ENCODE results near the gene TOLLIP.

Gene TOLLIP

GRCh38 chr11:1330473-1330872, 21.0 kb upstream of the TOLLIP start:
- H3F3A ChIP-seq (ENCODE audit: control insufficient read depth, insufficient read depth) = no peaks in the 10 kb centered on the region
- H3K79me2 ChIP-seq (ENCODE audit: control insufficient read depth, low read length) = no peaks in the 10 kb centered on the region
- no peak overlapping the region for H3K4me2 ChIP-seq (ENCODE audit: low read length)
- no peak overlapping the region for H3K4me3 ChIP-seq (ENCODE audit: low read length)
- H4K20me1 ChIP-seq (ENCODE audit: control insufficient read depth, insufficient read depth, low read depth, low read length) = no peaks in the 10 kb centered on the region
- peaks cover 13% of the 10 kb centered on the region for H3K9me3 ChIP-seq (ENCODE audit: control insufficient read depth, insufficient read depth, low read length)
- H3K27ac ChIP-seq (ENCODE audit: low read depth, low read length) = no peak overlapping the region
- peaks cover 2% of the 10 kb centered on the region for H3K4me1 ChIP-seq (ENCODE audit: control insufficient read depth, low read length)
- peaks cover 4% of the 10 kb centered on the region for H3K27me3 ChIP-seq (ENCODE audit: control insufficient read depth, low read length)
- no peaks in the 10 kb centered on the region for H3K36me3 ChIP-seq (ENCODE audit: control insufficient read depth, low read length)
- no peaks in the 10 kb centered on the region for H3K9me2 ChIP-seq (replicated peaks; ENCODE audit: control insufficient read depth, low read length)
- TF ChIP-seq CTCF (IDR thresholded peaks at IDR 0.05; ENCODE audit: low read depth, low read length, poor library complexity, severe bottlenecking) (no peak), EZH2phosphoT487 (IDR thresholded peaks at IDR 0.05; ENCODE audit: borderline replicate concordance, low read length) (no peak)

GRCh38 chr11:1327064-1327460, 17.6 kb upstream of the TOLLIP start:
- no peaks in the 10 kb centered on the region for H3K36me3 ChIP-seq (ENCODE audit: control insufficient read depth, low read length)
- no peak overlapping the region for H3K4me3 ChIP-seq (ENCODE audit: low read length)
- TF ChIP-seq CTCF (IDR thresholded peaks at IDR 0.05; ENCODE audit: low read depth, low read length, poor library complexity, severe bottlenecking) (no peak), EZH2phosphoT487 (IDR thresholded peaks at IDR 0.05; ENCODE audit: borderline replicate concordance, low read length) (no peak)
- H3K79me2 ChIP-seq (ENCODE audit: control insufficient read depth, low read length) = no peaks in the 10 kb centered on the region
- H3K4me1 ChIP-seq (ENCODE audit: control insufficient read depth, low read length) = no peaks in the 10 kb centered on the region
- H3K9me3 ChIP-seq (ENCODE audit: control insufficient read depth, insufficient read depth, low read length) = peaks cover 13% of the 10 kb centered on the region
- H3K27ac ChIP-seq (ENCODE audit: low read depth, low read length) = no peak overlapping the region
- no peaks in the 10 kb centered on the region for H3F3A ChIP-seq (ENCODE audit: control insufficient read depth, insufficient read depth)
- H3K27me3 ChIP-seq (ENCODE audit: control insufficient read depth, low read length) = peaks cover 5% of the 10 kb centered on the region; the same call in 1 of the 2 replicates
- H4K20me1 ChIP-seq (ENCODE audit: control insufficient read depth, insufficient read depth, low read depth, low read length) = no peaks in the 10 kb centered on the region
- no peak overlapping the region for H3K4me2 ChIP-seq (ENCODE audit: low read length)
- no peaks in the 10 kb centered on the region for H3K9me2 ChIP-seq (replicated peaks; ENCODE audit: control insufficient read depth, low read length)

DNA sequence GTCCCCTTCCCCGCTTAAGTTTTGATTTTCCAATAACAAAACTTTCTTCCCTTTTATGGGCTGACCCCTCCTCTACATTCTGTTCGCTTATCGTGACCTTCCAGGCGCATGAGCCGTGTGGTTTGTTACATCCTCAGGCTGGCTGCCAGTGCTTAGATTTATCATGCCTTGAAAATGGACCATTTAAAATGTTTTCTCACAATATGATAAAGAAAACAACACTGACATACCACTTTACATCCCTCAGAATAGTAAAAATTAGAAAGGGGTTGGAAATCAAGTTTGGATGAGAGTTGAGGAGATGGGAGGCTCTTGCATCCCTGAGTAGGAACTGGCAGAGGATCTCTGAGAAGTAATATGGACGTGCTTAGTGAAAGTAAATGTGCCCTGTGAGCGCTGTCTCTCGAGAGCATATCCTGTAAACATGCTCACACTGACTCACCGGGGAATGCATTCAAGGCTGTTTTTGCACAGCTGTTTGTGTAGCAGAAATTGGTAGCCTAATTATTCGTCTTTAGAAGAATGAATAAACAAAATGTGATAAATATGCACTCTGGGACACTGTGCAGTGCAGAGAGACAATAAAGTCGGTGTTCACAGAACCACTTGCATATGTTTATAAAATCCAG, 17.1 kb upstream of the TOLLIP start:
- Histone ChIP-seq H3K4me3 (ENCODE audit: low read length) (no peak overlapping the region), H3K36me3 (ENCODE audit: control insufficient read depth, low read length) (no peaks in the 10 kb centered on the region), H3K4me2 (ENCODE audit: low read length) (no peak overlapping the region), H3K79me2 (ENCODE audit: control insufficient read depth, low read length) (no peaks in the 10 kb centered on the region), H3K27ac (ENCODE audit: low read depth, low read length) (no peak overlapping the region), H3K4me1 (ENCODE audit: control insufficient read depth, low read length) (no peaks in the 10 kb centered on the region), H3K9me3 (ENCODE audit: control insufficient read depth, insufficient read depth, low read length) (peaks cover 13% of the 10 kb centered on the region), H3K27me3 (ENCODE audit: control insufficient read depth, low read length) (peaks cover 5% of the 10 kb centered on the region; the same call in 1 of the 2 replicates), H3F3A (ENCODE audit: control insufficient read depth, insufficient read depth) (no peaks in the 10 kb centered on the region), H4K20me1 (ENCODE audit: control insufficient read depth, insufficient read depth, low read depth, low read length) (no peaks in the 10 kb centered on the region), H3K9me2 (replicated peaks; ENCODE audit: control insufficient read depth, low read length) (no peaks in the 10 kb centered on the region)
- TF ChIP-seq EZH2phosphoT487 (IDR thresholded peaks at IDR 0.05; ENCODE audit: borderline replicate concordance, low read length) (no peak), CTCF (IDR thresholded peaks at IDR 0.05; ENCODE audit: low read depth, low read length, poor library complexity, severe bottlenecking) (no peak)

All from DOHH2 (cell line).